Loucy (cell line): ENCODE data around the gene ZNRF2.

Source experiments
- H2AFZ ChIP-seq: fragments of 200-600 bp; sonication (generic); 2 replicates; pipeline ENCODE4 v1.6.0; 2016; ENCODE audit warnings: antibody characterized with exemption, mild to moderate bottlenecking, low read length, moderate library complexity
- H3F3A ChIP-seq: fragments of 200-600 bp; 2 replicates; pipeline ENCODE4 v1.6.0; 2016; ENCODE audit warnings: antibody characterized with exemption, low read depth, mild to moderate bottlenecking
- H3K27me3 ChIP-seq: fragments of 200-600 bp; sonication (generic); 2 replicates; pipeline ENCODE4 v1.6.1; 2014; ENCODE audit warnings: low read length, mild to moderate bottlenecking; ENCODE audit not compliant: insufficient read depth, poor library complexity, severe bottlenecking
- H3K36me3 ChIP-seq: fragments of 200-600 bp; sonication (generic); 2 replicates; pipeline ENCODE4 v1.6.1; 2016; ENCODE audit warnings: low read length; ENCODE audit not compliant: insufficient read depth
- H3K4me1 ChIP-seq: fragments of 200-600 bp; sonication (generic); 2 replicates; pipeline ENCODE4 v1.5.1; 2014; ENCODE audit warnings: low read length, mild to moderate bottlenecking; ENCODE audit not compliant: insufficient read depth, poor library complexity, severe bottlenecking
- H3K4me2 ChIP-seq: fragments of 200-600 bp; sonication (generic); 2 replicates; pipeline ENCODE4 v1.6.0; 2014; ENCODE audit warnings: antibody characterized with exemption, low read length, low read depth, mild to moderate bottlenecking; ENCODE audit not compliant: poor library complexity, severe bottlenecking
- H3K4me3 ChIP-seq: fragments of 200-600 bp; sonication (generic); 2 replicates; pipeline ENCODE4 v1.5.1; 2014; ENCODE audit warnings: low read length, mild to moderate bottlenecking, mixed read lengths; ENCODE audit not compliant: poor library complexity, severe bottlenecking
- H3K79me2 ChIP-seq: fragments of 200-600 bp; sonication (generic); 2 replicates; pipeline ENCODE4 v1.6.1; 2014; ENCODE audit warnings: low read length; ENCODE audit not compliant: insufficient read depth
- H3K9ac ChIP-seq: fragments of 200-600 bp; sonication (generic); 2 replicates; pipeline ENCODE4 v1.6.0; 2014; ENCODE audit warnings: mild to moderate bottlenecking, low read depth, low read length, moderate library complexity; ENCODE audit not compliant: poor library complexity, severe bottlenecking
- H3K9me2 ChIP-seq: fragments of 200-600 bp; sonication (generic); replicated peaks from 2 replicates; pipeline ENCODE4 v1.6.1; 2016; ENCODE audit warnings: low read depth, low read length, mixed read lengths
- H3K9me3 ChIP-seq: fragments of 200-600 bp; sonication (generic); 2 replicates; pipeline ENCODE4 v1.6.1; 2014; ENCODE audit warnings: mild to moderate bottlenecking, antibody characterized with exemption, low read length, low read depth; ENCODE audit not compliant: insufficient read depth
- H4K20me1 ChIP-seq: fragments of 200-600 bp; sonication (generic); 2 replicates; pipeline ENCODE4 v1.6.0; 2014; ENCODE audit warnings: antibody characterized with exemption, low read length, mild to moderate bottlenecking; ENCODE audit not compliant: insufficient read depth, poor library complexity, severe bottlenecking
- EZH2phosphoT487 ChIP-seq: fragments of 200-600 bp; IDR thresholded peaks from 2 replicates; pipeline ENCODE4 v1.6.1; 2018; ENCODE audit warnings: antibody characterized with exemption, mild to moderate bottlenecking, moderate library complexity, borderline replicate concordance
- TF ChIP-seq, protein P1 (sequence below): fragments of 200-600 bp; sonication (generic); conservative IDR thresholded peaks from 2 replicates; pipeline ENCODE4 v1.5.1; 2014; ENCODE audit warnings: mild to moderate bottlenecking, antibody characterized with exemption, low read length

The ZNRF2 gene

DNA sequence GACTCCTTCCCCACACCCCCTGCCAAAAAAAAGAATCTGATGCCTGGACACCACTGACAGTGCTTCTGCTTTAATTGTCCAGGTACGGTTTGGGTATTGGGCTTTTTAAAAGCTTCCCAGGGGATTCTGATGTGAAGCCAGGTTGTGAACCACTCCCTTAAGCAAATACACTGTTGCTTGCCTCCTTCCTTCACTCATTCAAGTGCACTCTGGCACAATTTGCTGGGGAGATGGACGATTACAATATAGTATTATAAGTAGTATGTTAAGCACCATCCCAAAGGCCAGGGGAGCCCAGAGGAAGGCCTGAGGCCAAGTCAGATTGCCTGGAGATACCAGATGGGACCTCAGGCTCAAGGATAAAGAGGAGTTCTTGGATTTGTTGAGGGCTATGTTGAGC lies 12.3 kb upstream of the ZNRF2 start:
- Histone ChIP-seq H3K4me1 (no peaks in the 10 kb centered on the region), H3K9me3 (no peaks in the 10 kb centered on the region), H3K9me2 (no peaks in the 10 kb centered on the region), H4K20me1 (no peaks in the 10 kb centered on the region), H3K4me3 (no peak overlapping the region), H3K4me2 (no peak overlapping the region), H3K27me3 (no peaks in the 10 kb centered on the region), H2AFZ (no peak overlapping the region), H3K36me3 (no peaks in the 10 kb centered on the region), H3K9ac (no peak overlapping the region), H3F3A (no peaks in the 10 kb centered on the region), H3K79me2 (no peaks in the 10 kb centered on the region)
- TF ChIP-seq EZH2phosphoT487, result no peak
- TF ChIP-seq, protein P1, sequence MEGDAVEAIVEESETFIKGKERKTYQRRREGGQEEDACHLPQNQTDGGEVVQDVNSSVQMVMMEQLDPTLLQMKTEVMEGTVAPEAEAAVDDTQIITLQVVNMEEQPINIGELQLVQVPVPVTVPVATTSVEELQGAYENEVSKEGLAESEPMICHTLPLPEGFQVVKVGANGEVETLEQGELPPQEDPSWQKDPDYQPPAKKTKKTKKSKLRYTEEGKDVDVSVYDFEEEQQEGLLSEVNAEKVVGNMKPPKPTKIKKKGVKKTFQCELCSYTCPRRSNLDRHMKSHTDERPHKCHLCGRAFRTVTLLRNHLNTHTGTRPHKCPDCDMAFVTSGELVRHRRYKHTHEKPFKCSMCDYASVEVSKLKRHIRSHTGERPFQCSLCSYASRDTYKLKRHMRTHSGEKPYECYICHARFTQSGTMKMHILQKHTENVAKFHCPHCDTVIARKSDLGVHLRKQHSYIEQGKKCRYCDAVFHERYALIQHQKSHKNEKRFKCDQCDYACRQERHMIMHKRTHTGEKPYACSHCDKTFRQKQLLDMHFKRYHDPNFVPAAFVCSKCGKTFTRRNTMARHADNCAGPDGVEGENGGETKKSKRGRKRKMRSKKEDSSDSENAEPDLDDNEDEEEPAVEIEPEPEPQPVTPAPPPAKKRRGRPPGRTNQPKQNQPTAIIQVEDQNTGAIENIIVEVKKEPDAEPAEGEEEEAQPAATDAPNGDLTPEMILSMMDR, result no peak

DNA sequence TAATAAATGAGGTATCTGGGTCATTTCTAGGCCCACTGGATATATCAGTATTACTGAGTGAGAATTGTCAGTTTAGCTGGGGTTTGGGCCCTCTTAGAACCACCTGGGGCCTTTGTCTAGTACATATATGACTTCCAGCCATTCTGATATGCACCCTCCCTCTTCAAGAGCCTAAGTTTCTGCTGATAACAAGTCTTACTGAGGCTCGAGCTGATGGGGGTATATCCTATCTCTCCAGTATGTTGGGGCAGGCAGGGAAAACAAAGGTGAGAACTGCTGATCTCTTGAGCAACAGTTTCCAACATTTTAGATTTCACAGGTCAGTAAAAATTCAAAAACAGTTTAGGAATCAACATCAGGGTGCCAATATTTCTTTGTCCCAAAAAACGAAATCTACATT lies 10.8 kb upstream of the ZNRF2 start:
- no peaks in the 10 kb centered on the region for H3K9me3 ChIP-seq
- no peaks in the 10 kb centered on the region for H3K4me1 ChIP-seq
- H3K27me3 ChIP-seq, result no peaks in the 10 kb centered on the region
- TF ChIP-seq, protein P1, result no peak
- no peak for TF ChIP-seq EZH2phosphoT487
- H3F3A ChIP-seq, result no peaks in the 10 kb centered on the region
- no peak overlapping the region for H2AFZ ChIP-seq
- no peak overlapping the region for H3K4me2 ChIP-seq
- H3K36me3 ChIP-seq, result no peaks in the 10 kb centered on the region
- H3K9me2 ChIP-seq, result no peaks in the 10 kb centered on the region
- no peak overlapping the region for H3K4me3 ChIP-seq
- H3K79me2 ChIP-seq, result no peaks in the 10 kb centered on the region
- H4K20me1 ChIP-seq, result no peaks in the 10 kb centered on the region
- no peak overlapping the region for H3K9ac ChIP-seq

DNA sequence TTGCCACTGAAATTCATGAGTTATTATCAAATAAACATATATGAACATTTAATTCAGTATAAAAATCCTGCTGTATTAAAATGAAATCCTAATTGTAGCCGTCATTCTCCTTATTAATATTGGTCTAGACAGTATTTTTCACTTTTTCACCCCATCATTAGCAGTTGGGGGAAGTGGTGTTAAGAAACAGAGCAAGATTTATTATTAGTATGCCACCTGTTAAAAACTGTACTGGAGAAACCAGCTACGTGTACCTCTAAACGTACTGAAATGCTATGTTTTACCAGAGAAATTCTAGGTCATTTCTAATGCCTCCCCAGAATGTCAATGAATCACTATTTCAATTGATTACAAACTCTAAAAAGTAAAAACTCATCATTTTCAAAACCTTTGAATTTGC lies 9.8 kb upstream of the ZNRF2 start:
- H3K36me3 ChIP-seq, result no peaks in the 10 kb centered on the region
- H2AFZ ChIP-seq, result no peak overlapping the region
- no peak overlapping the region for H3K9ac ChIP-seq
- no peaks in the 10 kb centered on the region for H3K79me2 ChIP-seq
- H3F3A ChIP-seq, result no peaks in the 10 kb centered on the region
- no peaks in the 10 kb centered on the region for H3K9me3 ChIP-seq
- H4K20me1 ChIP-seq, result no peaks in the 10 kb centered on the region
- no peaks in the 10 kb centered on the region for H3K27me3 ChIP-seq
- H3K4me2 ChIP-seq, result no peak overlapping the region
- no peak overlapping the region for H3K4me3 ChIP-seq
- TF ChIP-seq, protein P1, result no peak
- TF ChIP-seq EZH2phosphoT487, result no peak
- H3K9me2 ChIP-seq, result no peaks in the 10 kb centered on the region
- peaks cover 9% of the 10 kb centered on the region for H3K4me1 ChIP-seq
